Kidney (tissue), 14 donors: ENCODE data around the gene TVP23A. TPM values are rescaled to one million over a fixed set of nuclear protein-coding genes. Genes with fewer than 3 reads are reported as not detected.
"Not testable (repeated sequence)": the region's sequence is repeated elsewhere in the genome, so short reads cannot be mapped to it uniquely, and the experiment has no call there.

Experiments
- DNase-seq, 5 donors: peaks; one replicate each; pipeline ENCODE4 v3.0.0-alpha.2; 2013 to 2020
- FAIRE-seq: peaks from 2 replicates; lab custom pipeline; 2012; peaks lifted over from hg19 to GRCh38; lab: Jason Lieb, UNC
- H3K27ac ChIP-seq, 2 donors: one replicate each; pipeline ENCODE4 v1.7.0; 2013; ENCODE audit warnings: low read depth in 2 of 2, low read length in 2 of 2, inconsistent platforms in 1 of 2
- H3K27me3 ChIP-seq: one replicate; pipeline ENCODE4 v1.7.1; 2013; ENCODE audit warnings: low read length, inconsistent platforms; ENCODE audit not compliant: control insufficient read depth, insufficient read depth
- H3K36me3 ChIP-seq, 3 donors: one replicate each; pipeline versions ENCODE4 v1.7.0 to v1.7.1; 2013; ENCODE audit warnings: low read length in 3 of 3, control low read depth in 1 of 3, inconsistent platforms in 1 of 3; ENCODE audit not compliant: insufficient read depth in 3 of 3, control insufficient read depth in 2 of 3
- H3K4me1 ChIP-seq, 3 donors: one replicate each; pipeline versions ENCODE4 v1.7.0 to v1.7.1; 2013; ENCODE audit warnings: low read length in 3 of 3, inconsistent platforms in 1 of 3, low read depth in 1 of 3; ENCODE audit not compliant: control insufficient read depth in 2 of 3, insufficient read depth in 2 of 3
- H3K4me3 ChIP-seq, 3 donors: one replicate each; pipeline versions ENCODE4 v1.7.0 to v1.8.1; 2013; ENCODE audit warnings: low read length in 3 of 3, control low read depth in 1 of 3, inconsistent platforms in 1 of 3
- H3K9ac ChIP-seq, 3 donors: one replicate each; pipeline versions ENCODE4 v1.7.0 to v1.7.1; 2013; ENCODE audit warnings: low read length in 3 of 3, control low read depth in 1 of 3, inconsistent platforms in 1 of 3
- H3K9me3 ChIP-seq, 3 donors: one replicate each; pipeline versions ENCODE4 v1.7.0 to v1.7.1; 2013; ENCODE audit warnings: low read length in 3 of 3, control low read depth in 1 of 3, inconsistent platforms in 1 of 3; ENCODE audit not compliant: control insufficient read depth in 2 of 3, insufficient read depth in 1 of 3
- CTCF ChIP-seq: IDR thresholded peaks from 3 replicates; pipeline ENCODE4 v1.5.1; 2012; ENCODE audit warnings: mild to moderate bottlenecking, moderate library complexity, borderline replicate concordance; ENCODE audit not compliant: insufficient read depth; ENCODE audit errors: extremely low read depth
- intact Hi-C: fragments of 100-400 bp; cut with DNase I; formaldehyde crosslinking; loops from one replicate; pipeline ENCODE4 v1.11.1; 2022
- polyA plus RNA-seq: library from polyadenylated mRNA; stranded (reverse); fragments of 350-450 nt; fragmentation: Illumina TruSeq; extraction: RNeasy Lipid Tissue Mini Kit (QIAGEN cat#74804); gene quantifications from one replicate; pipeline ENCODE4 v1.2.3, GENCODE V29; 2014; ENCODE audit warnings: low read depth, low replicate concordance; ENCODE audit not compliant: insufficient read depth
- total RNA-seq: library from RNA; stranded (reverse); fragmentation: NEBNext Ultra II Directional; extraction: Animal tissue kit (Norgen Biotek cat#: 25700); gene quantifications from one replicate; pipeline ENCODE4 v1.2.1, GENCODE V29; 2021
- donor health status: control.
- donor health status: control.
- donor health status: control.
- donor health status: control.
- donor health status: control.
- donor health status: DM: yes; HTN: yes; CAD: no.
- donor health status: Normal renal cell carcinoma (clear cell type).

TVP23A gene
- total and polyA plus RNA-seq, 2 donors from 2014 or later, result 0.19 TPM; not detected in 1

- DNase-seq (no peak), FAIRE-seq (no peak)
- intact Hi-C loops, result no loop called here
- TF ChIP-seq CTCF, result no peak
- peaks cover 0 to 5% (median 4%) of the 10 kb centered on the region in 3 donors for H3K4me1 ChIP-seq
- no peak overlapping the region for H3K4me3 ChIP-seq
- H3K36me3 ChIP-seq, result no peaks in the 10 kb centered on the region
- no peaks in the 10 kb centered on the region for H3K27me3 ChIP-seq
- H3K9ac ChIP-seq, result no peak overlapping the region
- H3K9me3 ChIP-seq, result no peaks in the 10 kb centered on the region
- H3K27ac ChIP-seq, result no peak overlapping the region
Observed at GRCh38 chr16:10834130-10834529, 15.5 kb upstream of the TVP23A start.

DNA sequence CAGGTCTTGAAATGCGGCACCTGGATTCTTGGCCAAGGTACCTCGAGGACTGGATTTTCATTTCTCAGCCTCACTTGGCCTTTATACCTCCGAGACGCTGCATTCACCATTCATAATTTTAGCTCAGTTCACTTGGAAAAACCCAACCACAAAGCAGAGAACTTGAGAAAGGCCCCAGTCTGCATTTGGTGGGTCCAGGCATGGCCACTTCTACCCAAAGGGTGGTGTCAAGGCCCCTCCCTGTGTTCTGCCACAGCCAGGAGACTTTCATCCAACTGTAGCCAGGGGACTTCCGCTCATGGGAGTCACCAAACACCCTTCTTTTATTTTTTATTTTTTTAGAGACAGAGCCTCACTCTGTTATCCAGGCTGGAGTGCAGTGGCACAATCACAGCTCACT, 14.7 kb upstream of the TVP23A start:
- Histone ChIP-seq H3K27me3 (no peaks in the 10 kb centered on the region), H3K9ac (no peak overlapping the region), H3K4me1 (peaks cover 0 to 13% (median 10%) of the 10 kb centered on the region in 3 donors), H3K9me3 (no peaks in the 10 kb centered on the region), H3K27ac (no peak overlapping the region), H3K36me3 (no peaks in the 10 kb centered on the region), H3K4me3 (no peak overlapping the region)
- TF ChIP-seq CTCF, result no peak
- intact Hi-C loops, result no loop called here
- no peak for FAIRE-seq
- DNase-seq, result no peak

GRCh38 chr16:10831894-10832886, 13.6 kb upstream of the TVP23A start:
- no peak overlapping the region for H3K9ac ChIP-seq
- no peak for TF ChIP-seq CTCF
- no peaks in the 10 kb centered on the region for H3K9me3 ChIP-seq
- H3K27ac ChIP-seq, result no peak overlapping the region
- no peaks in the 10 kb centered on the region for H3K36me3 ChIP-seq
- no peaks in the 10 kb centered on the region for H3K27me3 ChIP-seq
- intact Hi-C loops, result no loop called here
- peaks cover 0 to 20% (median 13%) of the 10 kb centered on the region in 3 donors for H3K4me1 ChIP-seq
- no peak for FAIRE-seq
- H3K4me3 ChIP-seq, result no peak overlapping the region
- no peak for DNase-seq

DNA sequence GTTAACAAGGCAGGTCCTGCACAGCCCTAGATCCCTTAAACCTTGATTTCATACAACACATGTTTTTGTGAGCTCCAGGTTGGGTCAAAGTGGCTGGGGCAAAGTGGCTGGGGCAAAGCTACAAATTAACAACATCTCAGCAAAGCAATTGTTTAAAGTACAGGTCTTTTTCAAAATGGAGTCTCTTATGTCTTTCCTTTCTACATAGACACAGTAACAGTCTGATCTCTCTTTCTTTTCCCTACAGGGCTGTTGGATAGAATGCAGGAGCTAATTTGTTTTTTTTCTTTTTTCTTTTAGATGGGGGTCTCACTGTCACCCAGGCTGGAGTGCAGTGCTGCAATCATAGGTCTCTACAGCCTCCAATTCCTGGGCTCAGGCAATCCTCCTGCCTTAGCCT, 11.6 kb upstream of the TVP23A start:
- peaks cover 0 to 20% (median 13%) of the 10 kb centered on the region in 3 donors for H3K4me1 ChIP-seq
- DNase-seq, H3K9ac ChIP-seq, H3K27me3 ChIP-seq, FAIRE-seq, H3K4me3 ChIP-seq, H3K27ac ChIP-seq, intact Hi-C loops, H3K9me3 ChIP-seq, H3K36me3 ChIP-seq: not testable (repeated sequence)

- H3K9me3 ChIP-seq, FAIRE-seq, intact Hi-C loops, DNase-seq, H3K9ac ChIP-seq, H3K36me3 ChIP-seq, H3K27me3 ChIP-seq: not testable (repeated sequence)
- H3K4me1 ChIP-seq, result peaks cover 0 to 20% (median 13%) of the 10 kb centered on the region in 3 donors
- peak overlapping the region; percentile 77 to 87 for H3K27ac ChIP-seq
- peak overlapping the region in 2 of 3 donors; percentile 35 to 36 for H3K4me3 ChIP-seq
Observed at GRCh38 chr16:10829390-10830098, 10.9 kb upstream of the TVP23A start.
